ENCODE data around the gene BRIP1.

- no peak for TF ChIP-seq CTCF (IDR thresholded peaks at IDR 0.05)
- no peak for TF ChIP-seq POLR2A (IDR thresholded peaks at IDR 0.05)
Measured at GRCh38 chr17:61789872-61790271, 73.5 kb downstream of the BRIP1 start.

Measured in lower leg skin (tissue), 3 donors.